RWPE1 (cell line): ENCODE results near the gene GBF1.
A peak's percentile ranks its signal among the peaks of the same experiment; 100 is the strongest.

ENCODE experiments used
- CTCF ChIA-PET: fragments of 350-600 bp; sonication (Branson Sonifier 250); formaldehyde crosslinking; extraction: SDS; loops from one replicate; lab custom pipeline; 2021; lab: Yijun Ruan, JAX
- POLR2A ChIA-PET: fragments of 400-600 bp; formaldehyde crosslinking; extraction: SDS; loops from one replicate; lab custom pipeline; 2020; ENCODE audit warnings: antibody characterized with exemption; ENCODE audit not compliant: low non-redundant PET; lab: Yijun Ruan, JAX
- DNase-seq: peaks from one replicate; pipeline ENCODE4 v3.0.0; 2012; ENCODE audit warnings: low spot score
- H3K27ac ChIP-seq: fragments of 450-650 bp; 2 replicates; pipeline ENCODE4 v1.5.1; 2017
- CTCF ChIP-seq: fragments of 450-650 bp; conservative IDR thresholded peaks from 2 replicates; pipeline ENCODE4 v1.5.1; 2017; ENCODE audit warnings: low read depth, mild to moderate bottlenecking

Gene GBF1

GRCh38 chr10:102396317-102396650 lies 151.0 kb downstream of the GBF1 start:
- peak overlapping the region; percentile 85 for H3K27ac ChIP-seq
- POLR2A ChIA-PET, result interaction anchor here (0.6 to 1.0 kb wide), 2 partner anchors 130 to 185 kb away, joined by 3 to 7 read pairs; no protein-coding TSS in a partner anchor
- no peak for DNase-seq
- CTCF ChIA-PET, result interaction anchor here (0.7 to 7.6 kb wide), 4 partner anchors 26 to 1262 kb away, joined by 6 to 108 read pairs (median 27); partner anchors contain the start of gene FBXL15
- no peak for TF ChIP-seq CTCF

GRCh38 chr10:102396730-102397151 lies 151.4 kb downstream of the GBF1 start:
- ChIA-PET CTCF (interaction anchor here (4.6 to 7.6 kb wide), 2 partner anchors 25 to 166 kb away, joined by 41 to 108 read pairs; partner anchors contain the start of gene FBXL15), POLR2A (interaction anchor here (0.6 kb wide), 1 partner anchor 184 kb away, joined by 7 read pairs; no protein-coding TSS in a partner anchor)
- peak overlapping the region; percentile 85 for H3K27ac ChIP-seq
- no peak for DNase-seq
- no peak for TF ChIP-seq CTCF

GRCh38 chr10:102397222-102398171 lies 152.2 kb downstream of the GBF1 start:
- POLR2A ChIA-PET, result no interaction called here
- H3K27ac ChIP-seq, result peak overlapping the region; percentile 85
- no peak for TF ChIP-seq CTCF
- CTCF ChIA-PET, result interaction anchor here (3.2 to 8.9 kb wide), 4 partner anchors 13 to 167 kb away, joined by 27 to 108 read pairs (median 60); partner anchors contain the start of gene FBXL15
- DNase-seq, result no peak

GRCh38 chr10:102398172-102399020 lies 153.1 kb downstream of the GBF1 start:
- peak overlapping the region; percentile 85 for H3K27ac ChIP-seq
- TF ChIP-seq CTCF, result no peak
- DNase-seq, result no peak
- POLR2A ChIA-PET, result interaction anchor here (0.7 kb wide), 1 partner anchor 226 kb away, joined by 4 read pairs; no protein-coding TSS in a partner anchor
- CTCF ChIA-PET, result interaction anchor here (0.6 to 8.9 kb wide), 7 partner anchors 12 to 230 kb away, joined by 3 to 108 read pairs (median 12); partner anchors contain the start of gene FBXL15

GRCh38 chr10:102399217-102400021 lies 154.1 kb downstream of the GBF1 start:
- peak; percentile 84 for DNase-seq
- ChIA-PET CTCF (interaction anchor here (0.5 to 8.9 kb wide), 28 partner anchors 9 to 1368 kb away, joined by 3 to 108 read pairs (median 4); partner anchors contain the start of genes C10orf95, ELOVL3, FBXL15 and PSD), POLR2A (interaction anchor here (0.7 kb wide), 1 partner anchor 227 kb away, joined by 4 read pairs; no protein-coding TSS in a partner anchor)
- TF ChIP-seq CTCF, result peak; percentile 96
- H3K27ac ChIP-seq, result peak overlapping the region; percentile 85
